ENCODE results near the gene ARID3C.

DNA sequence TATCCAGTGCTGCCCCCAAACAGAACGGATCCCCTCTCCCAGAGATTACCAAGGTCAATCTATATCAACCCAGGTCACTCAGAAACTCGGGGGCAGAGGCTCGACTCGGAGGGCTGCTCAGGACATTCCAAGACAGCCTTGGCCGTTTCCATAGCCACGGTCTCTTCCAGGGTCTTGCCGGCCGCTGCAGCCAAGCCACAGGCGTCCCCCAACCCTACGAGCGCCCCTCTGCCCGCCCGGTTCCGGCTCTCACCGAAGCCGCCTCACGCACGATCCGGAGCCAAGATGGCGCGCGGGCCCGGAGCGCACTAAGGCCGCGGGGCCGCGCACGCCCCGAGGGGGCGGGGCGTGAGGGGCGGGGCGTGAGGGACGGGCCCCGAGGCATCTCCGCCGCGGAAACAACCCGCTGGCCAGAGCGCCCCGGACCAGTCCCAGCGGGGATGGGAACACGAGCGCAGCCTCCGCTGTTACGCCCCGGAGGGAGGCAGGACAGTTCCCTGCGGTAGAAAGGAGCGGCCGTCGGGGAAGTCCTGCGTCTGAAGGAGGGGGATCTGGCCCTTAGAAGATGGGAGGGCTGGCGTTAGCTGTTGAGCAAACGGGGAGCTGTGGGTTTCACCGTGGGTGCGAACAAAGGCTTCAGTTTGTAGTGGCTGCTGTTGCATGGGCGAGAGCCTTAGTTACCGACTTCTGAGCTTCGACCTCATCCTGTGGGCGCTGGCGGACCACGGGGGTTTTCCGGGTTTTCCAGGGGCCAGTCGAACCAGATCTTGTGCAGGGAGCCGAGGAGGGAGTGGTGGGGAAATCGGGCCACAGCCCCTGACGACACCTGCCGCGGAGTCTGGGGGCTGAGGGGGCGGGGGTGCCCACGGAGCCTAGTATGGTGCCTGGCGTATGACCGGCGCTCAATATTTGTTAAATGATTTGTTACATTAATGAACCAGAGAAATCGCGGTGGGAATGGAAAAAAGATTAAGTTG lies 16.8 kb downstream of the ARID3C start, which contains the start of gene RPP25L:
- TF ChIP-seq, protein P1, sequence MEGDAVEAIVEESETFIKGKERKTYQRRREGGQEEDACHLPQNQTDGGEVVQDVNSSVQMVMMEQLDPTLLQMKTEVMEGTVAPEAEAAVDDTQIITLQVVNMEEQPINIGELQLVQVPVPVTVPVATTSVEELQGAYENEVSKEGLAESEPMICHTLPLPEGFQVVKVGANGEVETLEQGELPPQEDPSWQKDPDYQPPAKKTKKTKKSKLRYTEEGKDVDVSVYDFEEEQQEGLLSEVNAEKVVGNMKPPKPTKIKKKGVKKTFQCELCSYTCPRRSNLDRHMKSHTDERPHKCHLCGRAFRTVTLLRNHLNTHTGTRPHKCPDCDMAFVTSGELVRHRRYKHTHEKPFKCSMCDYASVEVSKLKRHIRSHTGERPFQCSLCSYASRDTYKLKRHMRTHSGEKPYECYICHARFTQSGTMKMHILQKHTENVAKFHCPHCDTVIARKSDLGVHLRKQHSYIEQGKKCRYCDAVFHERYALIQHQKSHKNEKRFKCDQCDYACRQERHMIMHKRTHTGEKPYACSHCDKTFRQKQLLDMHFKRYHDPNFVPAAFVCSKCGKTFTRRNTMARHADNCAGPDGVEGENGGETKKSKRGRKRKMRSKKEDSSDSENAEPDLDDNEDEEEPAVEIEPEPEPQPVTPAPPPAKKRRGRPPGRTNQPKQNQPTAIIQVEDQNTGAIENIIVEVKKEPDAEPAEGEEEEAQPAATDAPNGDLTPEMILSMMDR (IDR thresholded peaks at IDR 0.05), result no peak
- peak in 1 of 2 donors; percentile 24 for TF ChIP-seq POLR2A (IDR thresholded peaks at IDR 0.05)
